A549 (cell line): Measurements from ENCODE around the gene PEDS1. TPM values are rescaled to one million over a fixed set of nuclear protein-coding genes. Genes with fewer than 3 reads are reported as not detected.

Experiments used
- ATOH8 ChIP-seq: fragments of 250-450 bp; sonication (Bioruptor Pico); IDR thresholded peaks from 2 replicates; pipeline ENCODE4 v1.5.0; 2020; ENCODE audit warnings: low read depth, mild to moderate bottlenecking, moderate library complexity
- BCL3 ChIP-seq: fragments of >200 bp; sonication (Bioruptor Twin); formaldehyde crosslinking; IDR thresholded peaks from 3 replicates; pipeline ENCODE4 v1.6.1; 2016
- BHLHE40 ChIP-seq: IDR thresholded peaks from 2 replicates; pipeline ENCODE4 v1.6.1; 2012; ENCODE audit warnings: low read depth, low read length, inconsistent platforms
- CBX2 ChIP-seq: fragments of 200-600 bp; sonication (generic); IDR thresholded peaks from 2 replicates; pipeline ENCODE4 v1.6.1; 2016; ENCODE audit warnings: low read depth, mild to moderate bottlenecking, borderline replicate concordance
- CBX8 ChIP-seq: fragments of 200-600 bp; sonication (generic); IDR thresholded peaks from 2 replicates; pipeline ENCODE4 v1.6.1; 2016
- CEBPB ChIP-seq, 2 experiments: fragments of >200 bp in 1 of 2; sonication (Bioruptor Twin) in 1 of 2; formaldehyde crosslinking in 1 of 2; IDR thresholded peaks; 2 replicates each; pipeline ENCODE4 v1.6.1; 2012 to 2016
- CTCF ChIP-seq: fragments of >200 bp; sonication (Bioruptor Twin); formaldehyde crosslinking; IDR thresholded peaks from 3 replicates; pipeline ENCODE4 v1.5.1; 2016
- EHF ChIP-seq: fragments of 250-450 bp; sonication (Bioruptor Pico); IDR thresholded peaks from 2 replicates; pipeline ENCODE4 v1.5.0; 2020; ENCODE audit warnings: mild to moderate bottlenecking
- EHMT2 ChIP-seq: fragments of 200-600 bp; sonication (generic); IDR thresholded peaks from 2 replicates; pipeline ENCODE4 v1.6.1; 2016; ENCODE audit warnings: antibody characterized with exemption, low read depth, mild to moderate bottlenecking, moderate library complexity
- ELK1 ChIP-seq: fragments of 150-350 bp; IDR thresholded peaks from 2 replicates; pipeline ENCODE4 v1.6.1; 2014; ENCODE audit warnings: low read depth, mild to moderate bottlenecking, low read length
- FOSL2 ChIP-seq, 2 experiments: fragments of 450-650 bp in 1 of 2; fragments of >200 bp in 1 of 2; sonication (Bioruptor Twin) in 1 of 2; formaldehyde crosslinking; IDR thresholded peaks; 2 replicates each; pipeline versions ENCODE4 v1.5.0 to v1.6.1; 2016 to 2020; ENCODE audit warnings: mild to moderate bottlenecking in 1 of 2, moderate library complexity in 1 of 2
- HDAC2 ChIP-seq: fragments of 200-600 bp; sonication (generic); IDR thresholded peaks from 2 replicates; pipeline ENCODE4 v1.6.1; 2016
- HES2 ChIP-seq: fragments of >200 bp; sonication (Bioruptor Twin); formaldehyde crosslinking; IDR thresholded peaks from 2 replicates; pipeline ENCODE4 v1.6.1; 2016
- HEYL ChIP-seq: fragments of 250-450 bp; sonication (Bioruptor Pico); IDR thresholded peaks from 2 replicates; pipeline ENCODE4 v1.8.0; 2021; ENCODE audit warnings: mild to moderate bottlenecking, moderate library complexity
- HOXB13 ChIP-seq: fragments of 250-450 bp; sonication (Bioruptor Pico); IDR thresholded peaks from 2 replicates; pipeline ENCODE4 v1.5.0; 2020; ENCODE audit warnings: low read depth, mild to moderate bottlenecking, moderate library complexity
- JUN ChIP-seq, 2 experiments: fragments of >200 bp; sonication (Bioruptor Twin); formaldehyde crosslinking; IDR thresholded peaks; 2 replicates in 1 of 2; 3 replicates in 1 of 2; pipeline ENCODE4 v1.6.1; 2016 to 2017
- JUNB ChIP-seq: fragments of >200 bp; sonication (Bioruptor Twin); formaldehyde crosslinking; IDR thresholded peaks from 2 replicates; pipeline ENCODE4 v1.6.1; 2016
- KDM1A ChIP-seq: fragments of 200-600 bp; sonication (generic); IDR thresholded peaks from 2 replicates; pipeline ENCODE4 v1.6.1; 2016; ENCODE audit warnings: low read depth, mild to moderate bottlenecking
- MAFK ChIP-seq: fragments of 450-650 bp; IDR thresholded peaks from 2 replicates; pipeline ENCODE4 v1.6.1; 2014; ENCODE audit not compliant: partially characterized antibody
- MYC ChIP-seq: IDR thresholded peaks from 2 replicates; pipeline ENCODE4 v1.6.1; 2012; ENCODE audit warnings: mild to moderate bottlenecking, inconsistent platforms, low read length, improper control_type of control experiment, borderline replicate concordance
- NFE2L2 ChIP-seq: fragments of 150-350 bp; conservative IDR thresholded peaks from 2 replicates; pipeline ENCODE4 v1.6.1; 2014; ENCODE audit warnings: low read length
- POLR2A ChIP-seq: IDR thresholded peaks from 2 replicates; pipeline ENCODE4 v1.6.1; 2012; ENCODE audit warnings: mild to moderate bottlenecking, low read length
- RARB ChIP-seq: fragments of 250-450 bp; sonication (Bioruptor Pico); IDR thresholded peaks from 2 replicates; pipeline ENCODE4 v1.8.0; 2021; ENCODE audit warnings: mild to moderate bottlenecking, moderate library complexity
- RCOR1 ChIP-seq: fragments of 150-350 bp; IDR thresholded peaks from 2 replicates; pipeline ENCODE4 v1.6.1; 2014; ENCODE audit warnings: antibody characterized with exemption, low read length, low read depth
- REST ChIP-seq: fragments of 200-600 bp; sonication (generic); IDR thresholded peaks from 2 replicates; pipeline ENCODE4 v1.6.1; 2016; ENCODE audit warnings: antibody characterized with exemption, mild to moderate bottlenecking, moderate library complexity
- RFX5 ChIP-seq: fragments of 450-650 bp; IDR thresholded peaks from 2 replicates; pipeline ENCODE4 v1.7.1; 2014; ENCODE audit warnings: antibody characterized with exemption, mild to moderate bottlenecking, moderate library complexity
- SMC3 ChIP-seq: fragments of >200 bp; sonication (Bioruptor Twin); formaldehyde crosslinking; IDR thresholded peaks from 3 replicates; pipeline ENCODE4 v1.6.1; 2018; ENCODE audit warnings: inconsistent platforms
- SREBF2 ChIP-seq: fragments of 450-650 bp; IDR thresholded peaks from 2 replicates; pipeline ENCODE4 v1.6.1; 2014; ENCODE audit warnings: mild to moderate bottlenecking, moderate library complexity
- TFCP2L1 ChIP-seq: fragments of 250-450 bp; sonication (Bioruptor Pico); IDR thresholded peaks from 2 replicates; pipeline ENCODE4 v1.5.0; 2021; ENCODE audit warnings: mild to moderate bottlenecking
- TP53 ChIP-seq: fragments of 250-450 bp; sonication (Bioruptor Pico); IDR thresholded peaks from 2 replicates; pipeline ENCODE4 v1.5.0; 2021; ENCODE audit warnings: mild to moderate bottlenecking, moderate library complexity
- USF2 ChIP-seq: fragments of 450-650 bp; IDR thresholded peaks from 2 replicates; pipeline ENCODE4 v1.6.1; 2014; ENCODE audit warnings: antibody characterized with exemption
- ZFP36 ChIP-seq: fragments of 450-650 bp; IDR thresholded peaks from 2 replicates; pipeline ENCODE4 v1.6.1; 2014; ENCODE audit warnings: borderline replicate concordance; ENCODE audit not compliant: partially characterized antibody
- ZNF302 ChIP-seq: fragments of 250-450 bp; sonication (Bioruptor Pico); IDR thresholded peaks from 2 replicates; pipeline ENCODE4 v1.9.0; 2021; ENCODE audit warnings: inconsistent platforms, mild to moderate bottlenecking, moderate library complexity
- ZSCAN20 ChIP-seq: fragments of 250-450 bp; sonication (Bioruptor Pico); IDR thresholded peaks from 2 replicates; pipeline ENCODE4 v1.8.0; 2022; ENCODE audit warnings: mild to moderate bottlenecking, moderate library complexity
- polyA plus RNA-seq, 4 experiments: library from polyadenylated mRNA; depleted of rRNA in 3 of 4; stranded (reverse); fragments of >200 nt; fragmentation: RNase III in 1 of 4; extraction: RNeasy Plus Mini Kit Qiagen cat#74134 plus additional on column Dnase treatment in 1 of 4; gene quantifications; 2 replicates in 3 of 4; 3 replicates in 1 of 4; pipeline ENCODE4 v1.2.3, GENCODE V29; 2011 to 2017

The PEDS1 gene
- polyA plus RNA-seq, 2 of the 4 experiments (the other 2 are of a cell fraction) = 24.5 to 25.8 TPM

- TF ChIP-seq HOXB13 (CRISPR knock-in tag) (no peak), EHMT2 (no peak), CTCF (peak; percentile 70), RCOR1 (no peak), SREBF2 (no peak), MAFK (no peak), HEYL (no peak), SMC3 (peak; percentile 93), JUNB (no peak), REST (peak; percentile 21; the same call in 1 of the 2 replicates), CBX2 (no peak), POLR2A (peak; percentile 99), ZFP36 (no peak), HDAC2 (no peak), ZSCAN20 (CRISPR knock-in tag) (no peak), TP53 (CRISPR knock-in tag) (no peak), USF2 (no peak), RARB (CRISPR knock-in tag) (no peak), ATOH8 (CRISPR knock-in tag) (no peak), BCL3 (peak; percentile 100), EHF (CRISPR knock-in tag) (no peak), HES2 (no peak), CBX8 (no peak), JUN (IDR thresholded peaks at IDR 0.05) (peak; percentile 97 to 99), MYC (no peak), KDM1A (no peak), BHLHE40 (peak; percentile 72), ZNF302 (CRISPR knock-in tag) (no peak), NFE2L2 (no peak), ELK1 (no peak), RFX5 (peak; percentile 96), CEBPB (IDR thresholded peaks at IDR 0.05) (no peak), TFCP2L1 (0 out of 2 replicates have a peak, but pooled peaks have one; percentile 11), FOSL2 (IDR thresholded peaks at IDR 0.05) (no peak), FOSL2 (CRISPR knock-in tag; IDR thresholded peaks at IDR 0.05) (peak; percentile 39; the same call in 1 of the 2 replicates)
Measured at GRCh38 chr20:50190251-50191064, 36.9 kb upstream of the PEDS1 start, which contains the start of gene CEBPB (continued).
